ENCODE results near the gene EMC8. TPM values are rescaled to one million over a fixed set of nuclear protein-coding genes. Genes with fewer than 3 reads are reported as not detected.

The EMC8 gene
- total RNA-seq, 1 donor from 2014 or later = 41.8 TPM

DNA sequence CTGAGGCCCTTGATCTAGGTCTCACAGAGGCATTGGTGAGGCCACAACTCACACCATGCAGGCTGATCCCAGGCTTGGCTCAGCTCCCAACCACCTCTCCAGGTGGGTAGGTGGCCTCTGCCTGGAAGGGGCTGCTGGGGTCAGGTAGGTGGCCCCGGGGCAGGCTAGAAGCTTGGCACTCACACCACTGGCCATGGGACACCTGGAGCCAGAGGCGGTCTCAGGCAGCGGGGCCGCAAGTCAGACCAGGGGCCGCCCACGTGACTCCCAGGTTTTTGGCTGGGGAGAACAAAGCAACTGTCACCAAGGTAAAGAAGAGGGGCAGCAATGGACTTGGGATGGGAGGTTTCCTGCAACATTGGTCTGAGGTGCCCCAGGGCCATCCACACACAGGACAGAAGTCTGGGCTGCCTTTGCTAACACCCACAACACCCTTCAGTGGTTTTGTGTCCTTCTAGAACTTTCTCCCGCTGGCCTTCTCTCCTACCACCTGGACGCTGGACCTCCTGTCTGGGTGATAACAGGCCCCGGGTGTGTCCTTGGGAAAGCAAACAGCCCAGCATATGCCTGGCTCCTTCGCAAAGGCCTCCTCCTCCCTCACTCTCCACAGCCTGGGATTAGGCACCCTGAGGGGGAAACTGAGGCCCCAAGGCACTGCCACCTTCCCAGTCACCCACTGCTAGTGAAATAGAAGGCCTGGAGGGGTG, 64.9 kb downstream of the EMC8 start:
- intact Hi-C loops (cut with micrococcal nuclease) = no loop called here

- intact Hi-C loops (cut with micrococcal nuclease) = no loop called here
These were observed 65.5 kb downstream of the EMC8 start for GRCh38 chr16:85733839-85734170.

DNA sequence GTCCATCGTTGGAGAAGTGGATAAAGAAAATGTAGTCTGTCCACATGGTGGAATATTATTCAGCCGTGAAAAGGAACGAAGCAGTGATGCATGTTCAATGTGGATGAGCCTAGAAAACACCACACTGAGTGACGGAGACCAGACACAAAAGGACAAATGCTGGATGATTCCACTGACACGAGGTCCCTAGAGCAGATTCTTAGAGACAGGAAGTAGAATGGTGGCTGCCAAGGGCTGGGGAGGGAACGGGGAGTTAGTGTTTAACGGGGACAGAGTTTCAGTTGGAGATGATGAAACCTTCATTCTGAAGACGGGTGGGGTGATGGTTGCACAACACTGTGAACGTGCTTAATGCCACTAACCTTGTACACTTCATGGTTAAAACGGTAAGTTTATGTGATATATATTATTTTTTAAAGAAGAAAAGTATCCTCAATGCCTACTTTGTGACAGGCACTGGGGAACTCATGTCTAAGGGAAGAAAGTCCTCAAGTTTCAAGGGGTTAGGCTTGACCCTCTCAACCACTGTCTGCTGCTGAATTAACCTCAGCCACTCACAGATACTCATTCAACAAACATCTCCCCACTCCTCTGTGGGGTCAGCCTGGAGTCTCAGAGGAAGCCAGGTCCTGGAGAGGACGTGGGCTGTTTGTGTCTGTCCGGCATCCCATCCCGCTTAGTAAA, 66.0 kb downstream of the EMC8 start:
- intact Hi-C loops (cut with micrococcal nuclease) = no loop called here

- intact Hi-C loops (cut with micrococcal nuclease) = no loop called here
These were observed 68.2 kb downstream of the EMC8 start for GRCh38 chr16:85731179-85731578.

DNA sequence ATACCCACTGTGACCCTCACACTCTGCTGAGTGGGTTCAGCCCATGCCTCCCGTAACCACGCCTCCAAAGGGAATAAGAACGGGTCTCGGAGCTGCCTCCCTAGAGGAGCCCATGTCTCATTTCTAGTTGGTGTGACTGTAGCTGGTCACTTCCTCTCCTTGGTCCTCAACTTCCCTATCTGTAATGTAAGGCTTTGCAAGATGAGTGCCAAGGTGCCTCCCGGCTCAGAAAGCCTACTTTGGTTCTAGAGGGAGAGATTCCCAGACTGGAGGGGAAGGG, 69.2 kb downstream of the EMC8 start:
- intact Hi-C loops (cut with micrococcal nuclease) = no loop called here

GRCh38 chr16:85729452-85730185, 69.7 kb downstream of the EMC8 start:
- intact Hi-C loops (cut with micrococcal nuclease) = no loop called here

DNA sequence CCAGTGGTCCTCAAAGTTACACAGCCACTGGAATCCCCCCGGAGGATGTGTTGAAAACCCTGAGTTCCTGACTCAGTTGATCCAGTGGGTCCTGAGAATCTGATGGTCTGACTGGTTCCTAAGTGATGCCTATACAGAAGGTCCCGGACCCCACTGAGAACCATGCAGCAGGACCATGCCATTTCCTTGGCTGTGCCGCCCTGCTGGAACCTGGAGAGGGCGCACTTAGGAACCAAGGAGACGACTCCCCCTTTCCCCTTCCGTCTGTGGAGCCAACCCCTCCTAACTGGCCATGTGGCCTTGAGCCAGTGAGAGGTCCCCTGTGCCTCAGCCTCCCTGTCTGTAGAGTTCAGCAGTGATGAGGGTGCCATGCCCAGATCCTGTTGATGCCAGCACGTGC, 70.5 kb downstream of the EMC8 start:
- intact Hi-C loops (cut with micrococcal nuclease) = no loop called here

Other genes with a start within 250 kb of the EMC8 start
- gene GSE1, start 186.2 kb downstream of the EMC8 start, total RNA-seq = 30.2 and 31.6 TPM in 2 replicates
- gene GINS2, start 110.6 kb downstream of the EMC8 start, total RNA-seq = 39.6 and 40.9 TPM in 2 replicates
- 0.66 and 0.98 TPM in 2 replicates for gene C16orf74, start 48.4 kb downstream of the EMC8 start, total RNA-seq
- gene COX4I1, start 151 bp upstream of the EMC8 start, total RNA-seq = 470 and 482 TPM in 2 replicates
- 16.9 and 17.5 TPM in 2 replicates for gene IRF8, start 99.6 kb upstream of the EMC8 start, total RNA-seq